ENCODE data around the gene H1-8.

H1-8 gene

DNA sequence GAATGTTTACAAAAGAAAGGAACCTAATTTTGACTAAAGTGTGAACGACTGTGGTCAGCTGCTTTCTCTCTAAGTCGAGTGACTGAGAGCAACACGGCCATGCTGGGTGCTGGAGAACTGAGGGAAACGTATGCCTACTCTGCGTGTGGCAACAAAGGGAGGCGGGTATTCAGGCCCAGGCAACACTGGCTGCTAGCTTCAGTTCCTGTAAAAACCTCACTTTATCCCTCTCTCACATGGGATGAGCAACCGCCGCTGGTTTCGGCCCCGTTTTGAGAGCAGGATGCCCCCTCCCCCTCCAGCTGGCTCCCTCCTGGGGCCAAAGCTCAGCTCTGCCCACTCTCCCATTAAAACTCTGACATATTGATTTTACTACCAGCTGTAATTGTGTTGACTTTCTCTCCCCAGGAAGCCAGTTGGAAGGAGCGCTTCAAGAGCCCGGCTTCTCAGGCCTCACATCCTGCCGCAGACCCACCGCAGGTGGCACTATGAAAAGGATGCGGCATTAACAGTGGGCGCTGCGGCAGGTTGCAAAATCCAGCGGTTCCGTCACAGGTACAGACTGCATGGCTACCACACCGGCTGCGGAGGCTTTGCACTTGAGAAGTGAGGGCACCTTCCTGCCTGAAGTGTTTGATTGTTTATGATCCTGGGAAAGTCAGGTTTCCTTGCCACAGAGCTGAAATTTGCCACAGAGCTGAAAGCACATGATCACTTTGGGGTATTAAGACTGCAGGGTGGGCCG lies 50.8 kb downstream of the H1-8 start:
- DNase-seq, result peak; percentile 75
- ATAC-seq, result peak; percentile 53

DNA sequence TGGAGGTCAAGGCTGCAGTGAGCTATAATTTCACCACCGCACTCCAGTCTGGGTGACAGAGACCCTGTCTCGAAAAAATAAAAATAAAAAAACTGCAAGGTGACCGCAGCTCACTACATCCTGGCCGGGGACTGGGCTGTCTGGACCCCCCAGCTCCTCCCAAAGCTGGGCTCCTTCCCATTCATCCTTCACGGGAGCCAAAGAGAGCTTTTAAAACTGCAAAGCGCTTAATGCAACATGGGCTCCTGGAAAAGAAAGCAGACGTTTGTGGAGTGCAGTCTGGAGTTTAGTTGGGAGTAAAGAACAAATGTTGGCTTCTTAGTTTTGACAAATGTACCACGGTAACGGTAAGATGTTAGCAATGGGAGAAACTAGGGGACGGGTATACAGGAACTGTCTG lies 51.4 kb downstream of the H1-8 start:
- no peak for ATAC-seq
- no peak for DNase-seq

DNA sequence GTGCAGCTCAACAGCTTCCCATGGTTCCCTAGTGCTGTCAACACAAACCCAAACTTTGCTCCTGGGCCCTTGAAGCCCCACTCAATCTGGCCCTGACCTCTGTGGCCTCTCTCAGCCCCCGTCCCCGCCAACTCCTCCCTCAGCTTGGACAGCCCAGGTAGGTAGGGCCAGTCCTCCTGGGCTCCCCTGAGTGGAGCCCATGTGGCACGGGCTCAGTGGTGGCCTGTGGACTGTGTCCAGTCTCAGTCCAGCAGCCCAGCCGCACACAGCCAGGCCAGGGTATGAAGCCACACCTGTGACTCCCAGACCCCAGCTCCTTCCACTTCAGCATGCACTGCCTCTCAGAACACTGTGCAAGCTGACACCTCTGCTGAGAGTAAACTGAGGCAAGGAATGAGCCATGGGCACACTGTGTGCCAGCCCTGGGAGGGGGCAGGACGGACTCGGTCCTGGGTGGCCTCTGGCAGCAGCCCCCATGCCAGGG lies 52.0 kb downstream of the H1-8 start:
- ATAC-seq, result no peak
- DNase-seq, result no peak

DNA sequence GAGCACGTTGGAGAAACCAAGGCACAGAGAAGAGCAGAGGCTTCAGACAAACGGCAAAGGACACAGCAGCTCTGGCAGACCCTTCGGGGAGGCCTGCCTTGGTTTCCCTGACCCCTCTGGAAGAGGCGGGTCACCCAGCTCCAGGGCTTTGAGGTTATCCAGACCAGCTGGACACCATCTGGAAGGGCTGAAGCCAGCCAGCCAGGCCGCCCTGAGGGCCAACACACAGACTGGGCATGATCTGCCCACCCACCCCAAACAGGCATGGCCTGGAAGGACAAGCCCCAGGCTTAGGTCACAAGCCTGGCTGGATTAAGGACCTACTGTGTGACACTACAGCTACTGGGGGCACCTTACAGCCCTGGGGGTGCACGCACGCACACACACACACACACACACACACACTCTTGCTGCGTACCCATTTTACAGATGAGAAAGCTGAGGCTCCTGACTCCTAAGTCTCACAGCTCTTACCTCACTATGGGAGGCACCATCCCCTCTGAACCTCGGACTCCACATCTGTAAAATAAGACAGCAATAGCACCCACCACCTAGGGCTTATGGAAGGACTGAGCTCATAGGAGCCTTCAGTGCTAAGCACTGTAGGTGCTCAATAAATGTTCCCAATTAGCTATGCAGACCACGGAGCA lies 52.7 kb downstream of the H1-8 start:
- no peak for ATAC-seq
- no peak for DNase-seq

DNA sequence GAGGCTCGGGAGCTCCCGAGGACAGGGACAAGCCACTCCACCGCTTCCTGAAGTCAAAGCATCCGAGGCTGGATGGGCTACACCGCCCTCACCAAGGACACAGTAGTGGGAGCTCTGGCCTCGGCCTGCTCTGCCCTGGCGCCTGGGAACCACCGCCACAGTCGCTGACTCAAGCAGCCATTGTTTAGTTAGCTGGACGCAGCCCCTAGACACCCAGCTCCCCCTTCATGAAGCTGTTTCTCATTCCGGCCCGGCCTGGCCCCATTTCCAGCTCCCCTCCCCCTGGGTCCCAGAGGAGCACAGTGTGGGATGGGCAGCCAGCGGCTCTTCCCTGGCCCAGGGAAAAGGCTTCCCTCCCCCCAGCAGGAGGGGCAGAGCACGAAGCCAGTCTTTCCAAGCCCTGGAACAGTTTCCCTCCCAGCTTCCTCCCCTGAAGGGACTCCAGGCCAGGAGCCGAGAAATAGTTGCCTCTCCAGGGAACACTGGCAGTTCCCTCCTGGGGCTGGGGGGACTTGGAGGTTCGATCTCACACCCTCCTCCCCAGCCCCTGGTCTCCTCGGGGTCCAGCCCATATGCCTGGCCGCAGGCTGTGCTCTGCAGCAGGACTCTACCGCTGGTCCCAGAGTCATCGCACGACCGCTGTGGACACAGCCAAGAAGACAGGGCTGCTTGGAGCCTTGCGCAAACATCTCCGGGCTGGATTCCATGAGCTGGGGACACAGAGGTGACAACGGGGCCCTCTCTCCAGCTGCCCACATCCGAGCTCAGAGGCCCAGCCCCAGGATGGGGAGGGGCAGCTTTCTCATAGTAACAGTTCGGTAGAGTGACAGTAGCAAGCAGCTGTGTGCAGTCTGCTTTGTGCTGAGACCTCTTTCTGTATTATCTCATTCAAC lies 53.5 kb downstream of the H1-8 start:
- ATAC-seq (no peak), DNase-seq (no peak)

DNA sequence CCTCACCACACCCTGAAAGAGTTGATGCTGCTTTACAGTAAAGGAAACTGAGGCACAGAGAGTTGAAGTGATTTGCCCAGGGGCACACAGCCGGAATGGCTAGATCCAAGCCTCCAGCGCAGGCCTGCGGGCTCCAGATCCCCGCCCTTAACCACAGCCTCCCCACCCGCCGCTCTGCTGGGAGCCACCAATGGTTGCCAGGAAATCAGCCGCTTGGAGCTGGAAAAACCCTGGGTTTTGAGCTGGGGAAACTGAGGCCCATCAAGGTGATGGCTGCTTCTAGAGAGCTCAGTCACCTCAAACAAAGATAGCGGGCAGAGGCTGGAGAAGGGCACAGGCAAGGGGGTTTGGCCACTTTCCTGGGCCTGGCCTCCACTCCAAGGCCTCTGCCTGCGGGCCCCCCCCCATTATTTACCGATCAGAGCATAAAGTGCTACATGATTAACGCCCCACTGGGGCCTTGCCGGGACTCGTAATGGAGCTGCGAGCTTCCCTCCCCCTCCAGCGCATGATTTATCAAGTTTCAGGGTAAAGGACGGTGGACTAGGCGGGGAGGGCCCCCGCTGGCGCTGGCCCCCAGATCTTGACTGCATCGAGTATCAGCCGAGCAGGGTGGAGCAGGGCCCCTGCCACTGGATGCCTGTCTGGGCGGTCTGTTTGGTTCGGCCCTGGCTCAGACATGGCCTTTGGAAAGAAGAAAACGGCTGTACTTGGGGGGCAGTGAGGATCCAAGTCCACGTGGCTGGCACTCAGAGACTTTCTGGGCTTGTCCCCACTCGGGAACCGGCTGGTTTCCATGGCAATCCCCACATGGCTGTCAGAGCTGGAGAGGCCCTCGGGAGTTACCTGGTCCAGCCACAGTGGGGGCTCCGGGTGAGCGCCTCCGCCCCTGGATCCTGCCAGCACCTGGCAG lies 54.4 kb downstream of the H1-8 start:
- DNase-seq (no peak), ATAC-seq (no peak)

DNA sequence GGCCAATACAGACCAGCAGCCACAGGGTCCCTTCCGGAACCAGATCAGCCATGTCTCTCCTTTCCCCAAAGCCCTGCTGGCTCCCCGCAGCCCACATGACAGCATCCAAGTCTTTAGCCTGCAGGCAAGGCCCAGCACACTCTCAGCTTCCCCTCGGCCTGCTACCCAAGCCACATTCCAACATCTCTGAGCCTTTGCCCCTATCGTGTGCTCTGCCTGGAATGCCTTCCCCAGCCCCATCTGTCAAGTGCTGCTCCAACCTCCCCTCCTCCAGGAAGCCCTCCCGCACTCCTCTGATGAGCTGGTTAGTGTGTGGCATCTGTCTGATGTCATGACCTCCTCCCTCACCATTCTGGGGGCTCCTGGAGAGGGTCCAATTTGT lies 55.0 kb downstream of the H1-8 start:
- no peak for ATAC-seq
- no peak for DNase-seq

DNA sequence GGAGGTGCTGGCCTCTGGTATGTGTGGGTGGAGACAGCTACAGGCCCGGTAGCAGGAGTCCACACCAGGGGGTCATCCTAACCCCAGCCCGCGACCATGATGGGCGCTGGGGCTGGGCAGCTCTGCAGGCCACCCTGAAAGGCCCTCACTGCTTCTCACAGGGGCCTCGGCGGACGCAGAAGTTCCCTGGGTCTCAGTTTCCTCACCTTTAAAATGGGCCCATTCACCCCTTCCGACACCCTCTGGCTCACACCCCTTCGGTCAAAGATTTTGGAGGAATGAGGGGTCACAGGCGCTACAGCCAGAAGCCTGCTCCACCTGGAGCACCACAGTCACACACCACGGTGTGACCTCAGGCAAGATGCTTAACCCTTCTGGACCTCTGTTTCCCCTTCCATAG lies 55.5 kb downstream of the H1-8 start:
- ATAC-seq (no peak), DNase-seq (no peak)

DNA sequence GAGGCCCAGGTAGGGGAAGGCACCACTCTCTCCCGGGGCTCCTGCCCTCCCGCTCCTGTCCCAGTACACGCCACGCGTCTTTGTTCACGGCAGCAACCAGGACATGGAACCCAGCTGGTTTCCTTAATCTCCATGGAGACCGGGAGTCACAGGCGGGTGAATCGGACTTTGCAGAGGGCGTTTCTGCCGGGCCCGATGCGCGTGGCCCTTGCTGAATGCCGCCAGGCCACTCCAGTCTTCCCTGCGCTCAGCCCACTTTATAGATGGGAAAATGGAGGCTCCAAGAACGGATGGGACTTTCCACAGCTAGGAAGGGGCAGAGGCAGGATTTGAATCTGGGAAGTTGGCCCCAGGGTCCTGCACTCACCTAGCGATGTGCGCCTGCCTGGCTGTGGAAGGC lies 56.1 kb downstream of the H1-8 start:
- DNase-seq (no peak), ATAC-seq (no peak)

DNA sequence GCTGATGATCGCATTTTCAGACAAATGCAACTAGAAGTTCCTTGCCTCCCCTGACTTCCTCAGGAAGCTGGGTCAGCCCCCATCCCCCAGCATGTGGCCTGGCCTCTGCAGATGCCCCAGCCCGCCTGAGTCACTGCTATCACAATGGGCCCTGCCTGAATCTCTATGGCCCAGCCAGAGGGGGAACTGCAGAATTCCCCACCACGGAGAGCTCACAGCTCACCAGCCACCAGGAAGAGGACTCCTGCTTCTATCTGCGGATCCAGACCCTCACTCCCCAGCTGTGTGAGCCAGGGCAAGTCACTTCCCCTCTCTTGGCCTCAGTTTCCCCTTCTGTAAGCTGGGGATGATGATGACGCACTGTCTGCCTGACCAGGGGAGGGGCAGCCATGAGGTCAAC lies 56.6 kb downstream of the H1-8 start:
- no peak for DNase-seq
- ATAC-seq, result no peak

DNA sequence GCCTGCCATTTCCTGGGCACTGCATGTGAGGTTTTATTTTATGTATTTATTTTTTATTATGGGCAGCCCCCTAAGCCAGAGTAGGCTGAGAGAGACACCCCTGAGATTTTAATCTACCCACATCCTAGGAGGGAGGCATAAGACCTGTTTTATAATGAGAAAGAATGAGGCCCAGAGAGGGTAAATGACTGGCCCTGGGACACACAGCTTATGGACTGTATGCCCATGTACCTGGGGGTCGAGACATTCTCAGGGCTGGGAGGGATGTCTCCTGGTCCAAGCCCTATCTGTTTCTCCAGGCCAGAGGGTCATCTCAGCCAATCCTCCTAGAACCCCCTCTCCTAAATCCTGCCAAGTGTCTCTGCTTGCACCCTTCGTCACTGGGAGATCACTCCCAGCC lies 57.4 kb downstream of the H1-8 start:
- DNase-seq (no peak), ATAC-seq (no peak)
